ENCODE data around the gene SCD5.

DNA sequence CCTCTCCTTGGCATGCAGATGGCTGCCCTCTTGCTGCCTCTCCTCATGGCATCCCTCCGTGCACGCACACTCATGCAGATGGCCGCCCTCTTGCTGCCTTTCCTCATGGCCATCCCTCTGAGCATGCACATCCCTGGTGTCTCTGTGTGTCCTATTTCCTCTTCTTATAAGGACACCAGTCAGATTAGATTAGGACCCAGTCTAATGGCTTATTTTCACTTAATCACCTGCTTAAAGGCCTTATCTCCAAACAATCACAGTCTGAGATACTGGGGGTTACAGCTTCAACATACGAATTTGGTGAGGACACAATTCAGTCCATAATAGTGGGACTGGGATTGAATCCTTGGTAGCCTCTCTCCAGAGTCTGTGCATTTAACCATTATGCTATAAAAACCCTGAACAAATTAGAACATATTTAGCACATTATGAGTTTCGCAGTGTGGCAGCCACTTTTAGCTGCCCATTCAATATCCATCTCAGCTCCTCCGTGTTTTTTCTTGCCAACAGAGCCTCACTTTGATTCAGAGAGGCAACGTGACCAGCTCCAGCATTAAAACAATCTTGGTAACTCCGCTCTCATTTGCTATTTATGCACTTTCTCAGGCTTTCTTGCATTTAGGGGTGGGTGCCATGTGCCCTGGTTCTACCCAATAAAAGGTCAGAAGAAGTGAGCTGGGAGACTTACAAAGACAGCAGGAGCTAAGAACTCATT lies 210.6 kb downstream of the SCD5 start:
- TF ChIP-seq ZNF644 (CRISPR knock-in tag; IDR thresholded peaks at IDR 0.05; ENCODE audit: low read depth) (no peak), JUN (CRISPR knock-in tag; IDR thresholded peaks at IDR 0.05) (no peak), ZNF749 (CRISPR knock-in tag; IDR thresholded peaks at IDR 0.05; ENCODE audit: borderline replicate concordance) (no peak), EZH2 (conservative IDR thresholded peaks at IDR 0.05; ENCODE audit: low read depth, low read length) (no peak), RCOR2 (CRISPR knock-in tag; IDR thresholded peaks at IDR 0.05) (no peak), JUNB (CRISPR knock-in tag; IDR thresholded peaks at IDR 0.05; ENCODE audit: borderline replicate concordance) (no peak), TRIM24 (CRISPR knock-in tag; IDR thresholded peaks at IDR 0.05) (no peak), PRDM4 (CRISPR knock-in tag; IDR thresholded peaks at IDR 0.05; ENCODE audit: borderline replicate concordance) (no peak), POLR2AphosphoS5 (IDR thresholded peaks at IDR 0.05; ENCODE audit: low read depth, low read length) (no peak), ZSCAN30 (CRISPR knock-in tag; IDR thresholded peaks at IDR 0.05) (no peak), CHD2 (IDR thresholded peaks at IDR 0.05; ENCODE audit: low read depth, low read length) (no peak)
- TF ChIP-seq, protein P1, sequence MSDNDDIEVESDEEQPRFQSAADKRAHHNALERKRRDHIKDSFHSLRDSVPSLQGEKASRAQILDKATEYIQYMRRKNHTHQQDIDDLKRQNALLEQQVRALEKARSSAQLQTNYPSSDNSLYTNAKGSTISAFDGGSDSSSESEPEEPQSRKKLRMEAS (IDR thresholded peaks at IDR 0.05): no peak
